SKM-1 treated with dmso at 0.1 percent for 144 hours (cell line): ENCODE results near the gene BNIPL.
A peak's percentile ranks its signal among the peaks of the same experiment; 100 is the strongest.

Source experiments
- DNase-seq: peaks from one replicate; lab custom pipeline; 2025; ENCODE audit not compliant: unreplicated experiment; lab: John Stamatoyannopoulos, UW

The BNIPL gene

DNA sequence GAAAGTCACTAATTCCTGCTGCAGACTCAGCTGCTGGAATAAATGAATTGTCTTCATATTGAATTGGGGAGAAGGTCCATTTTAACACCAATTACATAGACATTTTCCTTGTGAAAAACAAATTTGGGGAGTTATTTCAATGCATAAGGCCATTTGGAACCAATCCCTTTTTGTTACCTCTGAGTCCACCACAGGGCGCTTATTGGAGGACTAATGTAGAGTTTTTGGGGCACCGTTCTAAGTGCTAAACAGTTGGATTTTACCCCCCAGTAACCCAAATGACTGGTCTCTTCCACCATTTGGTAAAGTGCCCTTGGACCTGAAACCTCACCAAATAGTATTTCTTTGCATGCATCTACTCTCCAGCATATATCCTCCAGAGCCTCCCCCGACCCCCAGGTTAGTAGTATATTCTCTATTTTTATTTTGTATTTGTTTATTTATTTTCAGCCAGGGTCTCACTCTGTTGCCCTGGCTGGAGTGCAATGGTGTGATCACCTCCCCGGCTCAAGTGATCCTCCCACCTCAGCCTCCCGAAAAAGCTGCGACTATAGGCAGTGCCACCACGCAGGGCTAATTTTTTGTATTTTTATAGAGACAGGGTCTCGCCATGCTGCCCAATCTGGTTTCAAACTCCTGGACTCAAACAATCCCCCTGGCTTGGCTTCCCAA, 26.6 kb upstream of the BNIPL start:
- DNase-seq, result no peak

DNA sequence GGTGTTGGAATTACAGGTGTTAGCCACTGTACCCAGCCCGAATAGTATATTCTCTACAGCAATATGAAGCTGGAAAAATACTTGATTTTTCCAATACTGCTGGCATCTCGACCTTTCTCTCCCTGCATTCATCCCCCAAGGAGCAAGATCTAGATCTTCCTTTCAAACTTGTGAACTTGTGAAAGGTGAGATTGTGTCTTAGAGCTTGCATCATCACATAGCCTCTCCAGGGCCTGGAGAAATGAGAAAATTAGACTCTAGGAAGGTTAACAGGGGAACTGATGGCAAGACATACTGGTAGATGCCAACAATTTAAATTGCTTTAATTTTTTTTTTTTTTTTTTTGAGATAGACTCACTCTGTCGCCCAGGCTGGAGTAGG, 26.1 kb upstream of the BNIPL start:
- no peak for DNase-seq

DNA sequence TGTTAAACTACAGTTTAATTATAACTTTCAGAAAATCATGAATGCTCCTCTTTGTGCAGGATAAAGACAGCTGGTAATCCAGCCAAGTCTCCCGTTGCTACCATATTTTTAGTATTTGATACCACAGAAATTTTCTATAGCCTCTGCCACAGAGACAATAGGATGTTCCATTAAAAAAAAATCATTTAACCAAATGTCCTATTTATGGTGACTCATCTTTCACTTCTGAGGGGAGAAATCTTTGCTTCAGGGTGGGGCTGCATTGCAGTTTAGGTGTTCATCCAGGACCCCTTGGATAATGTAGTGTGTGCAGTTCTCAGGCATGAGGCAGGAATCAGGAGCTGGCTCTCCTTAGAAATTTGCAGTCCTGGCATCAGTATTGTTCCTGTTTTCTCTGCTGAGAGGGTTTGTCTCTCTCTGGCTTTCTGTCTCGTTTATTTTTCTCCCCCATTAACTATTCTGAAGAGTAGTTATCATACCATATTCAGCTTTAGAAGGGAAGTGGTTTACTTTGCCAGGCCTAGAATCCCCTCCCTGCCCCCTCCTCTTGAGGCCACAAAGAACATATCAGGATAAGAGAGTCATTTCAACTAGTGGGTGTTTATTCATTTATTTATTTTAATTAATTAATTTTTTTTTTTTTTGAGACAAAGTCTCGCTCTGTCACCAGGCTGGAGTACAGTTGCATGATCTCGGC, 25.1 kb upstream of the BNIPL start:
- no peak for DNase-seq

DNA sequence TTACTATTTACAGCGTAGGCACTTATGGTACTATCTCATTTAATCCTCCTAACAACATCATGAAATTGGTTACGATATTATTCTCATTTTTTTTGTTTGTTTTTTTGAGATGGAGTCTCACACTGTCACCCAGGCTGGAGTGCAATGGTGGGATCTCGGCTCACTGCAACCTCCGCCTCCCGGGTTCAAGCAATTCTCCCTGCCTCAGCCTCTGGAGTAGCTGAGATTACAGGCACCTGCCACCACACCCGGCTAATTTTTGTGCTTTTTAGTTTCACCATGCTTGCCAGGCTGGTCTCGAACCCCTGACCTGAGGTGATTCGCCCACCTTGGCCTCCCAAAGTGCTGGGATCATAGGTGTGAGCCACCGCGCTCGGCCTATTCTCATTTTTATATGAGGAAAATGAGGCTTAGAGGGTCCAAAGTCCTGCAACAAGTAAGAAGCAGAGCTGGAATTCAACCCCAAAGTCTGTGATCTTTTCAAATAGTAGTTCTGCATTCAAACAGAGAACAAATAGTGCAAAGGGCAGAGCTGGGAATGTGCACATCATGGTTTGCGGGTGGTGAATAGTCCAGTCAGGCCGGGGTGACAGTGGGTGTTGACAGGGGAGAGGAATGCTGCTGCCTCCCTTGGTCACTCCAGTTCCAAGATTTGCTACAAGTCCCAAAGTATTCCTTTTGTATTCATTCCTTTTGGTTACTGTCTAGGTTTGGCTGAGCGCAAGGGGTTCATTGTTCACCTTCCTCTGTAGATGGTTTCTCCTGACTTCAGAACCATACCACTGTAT, 23.5 kb upstream of the BNIPL start:
- DNase-seq, result no peak

DNA sequence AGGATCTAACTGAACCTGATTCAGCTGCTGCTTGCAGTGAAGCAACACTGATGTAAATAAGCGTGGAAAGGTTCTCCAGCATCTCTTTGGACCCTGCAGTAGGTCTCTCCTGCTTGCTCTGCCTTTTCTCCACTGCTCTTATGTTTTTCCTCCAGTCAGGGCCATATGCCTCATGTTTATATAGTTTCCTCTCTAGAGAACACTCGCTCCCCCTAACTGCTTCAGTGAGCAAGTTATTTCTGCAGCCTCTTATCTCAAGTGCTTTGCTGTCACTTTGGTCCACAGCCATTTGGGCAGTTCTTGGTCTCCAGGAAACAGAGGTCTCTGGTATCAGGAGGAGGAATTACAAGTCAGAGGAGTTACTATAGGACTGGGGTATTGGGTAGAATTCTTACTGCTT, 22.9 kb upstream of the BNIPL start:
- DNase-seq, result no peak

DNA sequence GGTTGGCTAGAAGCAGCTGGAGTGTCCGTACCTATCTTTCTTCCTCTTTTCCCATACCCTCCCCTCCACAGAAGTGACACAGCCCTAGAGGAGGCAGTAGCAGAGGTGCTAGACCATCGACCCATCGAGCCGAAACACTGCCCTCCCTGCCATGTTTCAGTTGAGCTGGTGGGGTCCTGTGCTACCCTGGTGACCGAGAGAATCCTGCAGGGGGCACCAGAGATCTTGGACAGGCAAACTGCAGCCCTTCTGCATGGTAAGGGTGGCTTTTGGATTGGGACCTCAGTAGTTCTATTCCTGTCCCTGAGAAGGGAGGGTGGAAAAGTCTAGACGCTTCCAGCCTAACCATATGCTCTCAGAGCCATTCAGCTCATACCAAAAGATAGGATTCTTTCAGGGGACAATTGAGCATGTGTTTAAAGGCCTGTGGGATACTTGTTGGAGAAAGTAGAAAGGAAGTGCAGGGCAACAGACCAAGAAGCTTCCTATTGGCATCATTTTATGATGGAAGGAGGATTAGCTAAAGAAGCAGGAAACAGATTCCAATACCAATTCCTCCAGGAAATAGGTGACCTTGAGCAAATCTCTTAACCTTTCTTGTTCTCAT, 11.7 kb upstream of the BNIPL start:
- DNase-seq, result peak; percentile 84

DNA sequence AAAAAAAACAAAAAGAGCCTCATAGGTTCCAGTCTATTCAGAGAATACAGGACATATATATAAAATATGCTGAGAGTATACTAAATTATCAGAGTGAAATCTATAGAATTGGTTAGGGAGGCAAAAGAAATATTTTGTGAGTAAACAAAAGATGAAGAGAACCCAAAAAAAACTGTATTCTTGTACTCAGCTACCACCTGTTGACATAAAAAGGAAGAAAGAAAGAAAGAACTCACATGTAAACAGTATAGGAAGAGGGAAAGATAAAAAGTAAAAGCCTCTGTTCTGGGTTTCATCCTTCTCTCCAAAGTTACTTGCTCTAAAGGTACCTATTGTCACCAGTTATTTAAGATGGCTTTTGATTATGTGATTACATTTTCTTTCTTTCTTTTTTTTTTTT, 9.9 kb upstream of the BNIPL start:
- DNase-seq, result no peak

DNA sequence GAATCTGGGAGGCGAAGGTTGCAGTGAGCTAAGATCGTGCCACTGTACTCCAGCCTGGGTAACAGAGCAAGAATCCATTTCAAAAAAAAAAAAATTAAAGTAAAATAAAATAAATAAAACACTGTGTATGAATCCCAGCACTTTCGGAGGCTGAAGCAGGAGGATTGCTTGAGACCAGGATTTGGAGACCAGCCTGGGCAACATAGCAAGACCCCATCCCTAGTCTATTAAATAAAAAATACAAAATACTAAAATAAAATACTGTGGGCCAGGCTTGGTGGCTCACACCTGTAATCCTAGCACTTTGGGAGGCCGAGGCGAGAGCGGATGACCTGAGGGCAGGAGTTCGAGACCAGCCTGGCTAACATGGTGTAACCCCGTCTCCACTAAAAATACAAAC, 4.2 kb upstream of the BNIPL start:
- DNase-seq, result no peak

DNA sequence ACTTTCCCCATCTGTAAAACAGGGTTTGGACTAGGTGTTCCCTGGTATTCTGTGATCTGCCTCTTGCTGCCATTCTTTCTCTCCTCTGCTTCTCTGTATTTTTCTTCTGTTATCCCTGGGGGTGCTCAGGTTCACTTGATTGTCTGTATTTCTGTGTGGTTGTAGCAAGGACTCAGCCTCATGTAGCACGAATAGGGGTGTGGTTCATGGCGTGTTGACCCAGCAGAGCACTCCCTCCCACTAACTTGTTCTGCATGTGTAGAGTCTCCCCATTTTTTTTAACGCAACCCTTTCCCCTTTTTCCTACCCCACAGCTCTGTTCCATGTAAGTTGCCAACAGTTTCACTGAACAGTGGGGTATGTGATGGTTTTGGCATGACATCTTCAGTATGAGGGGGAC, 1.2 kb upstream of the BNIPL start:
- no peak for DNase-seq

DNA sequence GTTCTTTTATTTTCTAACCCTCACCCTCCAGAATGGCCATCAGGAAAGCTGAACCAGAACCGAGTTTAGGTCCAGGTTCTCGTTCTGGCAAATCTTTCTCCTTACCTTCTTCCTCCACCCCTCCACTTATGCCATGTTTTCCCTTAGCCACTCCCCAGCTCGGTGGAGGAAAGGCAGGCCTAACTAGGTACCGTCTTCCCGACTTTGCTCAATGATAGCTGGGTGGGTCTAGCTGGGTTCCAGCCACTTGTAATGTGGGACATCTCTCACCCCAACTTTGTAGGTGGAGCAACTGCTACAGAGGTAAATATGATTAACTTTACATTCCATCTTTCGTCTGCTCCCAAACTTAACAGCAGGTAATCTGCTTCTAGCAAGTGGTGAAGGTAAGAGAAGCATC, 646 bp downstream of the BNIPL start:
- no peak for DNase-seq

DNA sequence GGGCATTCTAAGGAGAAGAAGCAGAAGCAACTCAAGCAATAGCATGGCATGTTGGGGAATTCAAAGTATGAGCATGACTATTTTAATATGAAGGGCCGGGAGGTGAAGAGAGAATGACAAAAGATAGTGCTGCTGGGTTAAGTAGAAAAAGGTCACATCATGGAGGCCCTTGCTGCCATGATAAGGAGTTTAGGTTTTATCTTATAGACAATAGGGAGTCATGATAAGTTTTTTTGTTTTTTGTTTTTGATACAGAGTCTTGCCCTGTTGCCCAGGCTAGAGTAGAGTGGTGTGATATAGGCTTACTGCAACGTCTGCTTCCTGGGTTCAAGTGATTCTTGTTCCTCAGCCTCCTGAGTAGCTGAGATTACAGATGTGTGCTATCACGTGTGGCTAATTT, 3.1 kb downstream of the BNIPL start:
- no peak for DNase-seq

DNA sequence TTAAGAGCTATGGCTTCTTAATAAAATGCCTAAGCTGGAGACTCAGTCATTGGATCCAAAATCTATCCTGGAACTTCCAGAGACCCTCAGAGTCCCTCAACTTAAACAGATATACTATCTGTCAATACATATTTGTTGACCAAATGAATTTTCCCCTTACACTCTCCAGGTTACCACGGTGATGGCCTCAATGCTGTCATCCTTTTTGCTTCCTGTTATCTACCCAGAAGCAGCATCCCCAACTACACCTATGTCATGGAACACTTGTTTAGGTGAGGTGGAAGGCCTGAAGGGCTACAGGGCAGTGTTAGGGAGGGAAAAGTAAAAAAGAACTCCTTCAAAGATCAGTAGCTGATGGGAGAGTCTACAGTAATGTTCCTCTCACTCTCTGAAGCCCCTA, 6.8 kb downstream of the BNIPL start:
- DNase-seq, result no peak

DNA sequence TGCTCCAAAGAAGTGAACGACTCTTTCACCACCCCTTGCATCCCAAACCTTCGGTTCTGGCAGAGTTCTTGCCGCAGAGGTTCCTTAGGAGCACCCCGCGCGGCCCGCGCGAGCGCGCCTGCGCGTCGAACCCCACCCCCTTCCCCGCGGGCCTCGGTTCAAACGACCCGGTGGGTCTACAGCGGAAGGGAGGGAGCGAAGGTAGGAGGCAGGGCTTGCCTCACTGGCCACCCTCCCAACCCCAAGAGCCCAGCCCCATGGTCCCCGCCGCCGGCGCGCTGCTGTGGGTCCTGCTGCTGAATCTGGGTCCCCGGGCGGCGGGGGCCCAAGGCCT, 11.2 kb downstream of the BNIPL start, which contains the start of gene C1orf56:
Gene C1orf56 (plus strand): TSS at position 161 of the 334 bp plus-strand sequence. CDS start 97 bp downstream, at position 258.
- DNase-seq, result peak; percentile 56

DNA sequence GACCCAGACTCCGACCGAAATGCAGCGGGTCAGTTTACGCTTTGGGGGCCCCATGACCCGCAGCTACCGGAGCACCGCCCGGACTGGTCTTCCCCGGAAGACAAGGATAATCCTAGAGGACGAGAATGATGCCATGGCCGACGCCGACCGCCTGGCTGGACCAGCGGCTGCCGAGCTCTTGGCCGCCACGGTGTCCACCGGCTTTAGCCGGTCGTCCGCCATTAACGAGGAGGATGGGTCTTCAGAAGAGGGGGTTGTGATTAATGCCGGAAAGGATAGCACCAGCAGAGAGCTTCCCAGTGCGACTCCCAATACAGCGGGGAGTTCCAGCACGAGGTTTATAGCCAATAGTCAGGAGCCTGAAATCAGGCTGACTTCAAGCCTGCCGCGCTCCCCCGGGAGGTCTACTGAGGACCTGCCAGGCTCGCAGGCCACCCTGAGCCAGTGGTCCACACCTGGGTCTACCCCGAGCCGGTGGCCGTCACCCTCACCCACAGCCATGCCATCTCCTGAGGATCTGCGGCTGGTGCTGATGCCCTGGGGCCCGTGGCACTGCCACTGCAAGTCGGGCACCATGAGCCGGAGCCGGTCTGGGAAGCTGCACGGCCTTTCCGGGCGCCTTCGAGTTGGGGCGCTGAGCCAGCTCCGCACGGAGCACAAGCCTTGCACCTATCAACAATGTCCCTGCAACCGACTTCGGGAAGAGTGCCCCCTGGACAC, 11.7 kb downstream of the BNIPL start:
- peak; percentile 86 for DNase-seq

DNA sequence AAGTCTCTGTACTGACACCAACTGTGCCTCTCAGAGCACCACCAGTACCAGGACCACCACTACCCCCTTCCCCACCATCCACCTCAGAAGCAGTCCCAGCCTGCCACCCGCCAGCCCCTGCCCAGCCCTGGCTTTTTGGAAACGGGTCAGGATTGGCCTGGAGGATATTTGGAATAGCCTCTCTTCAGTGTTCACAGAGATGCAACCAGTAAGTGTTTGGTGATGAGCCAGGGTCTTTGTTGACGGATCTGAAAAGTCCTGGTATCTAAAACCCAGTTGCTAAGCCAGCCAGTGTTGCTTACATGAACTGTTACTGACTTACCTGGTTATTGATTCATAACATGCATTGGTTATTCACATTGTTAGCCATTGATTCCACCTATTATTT, 12.3 kb downstream of the BNIPL start:
- DNase-seq, result no peak

DNA sequence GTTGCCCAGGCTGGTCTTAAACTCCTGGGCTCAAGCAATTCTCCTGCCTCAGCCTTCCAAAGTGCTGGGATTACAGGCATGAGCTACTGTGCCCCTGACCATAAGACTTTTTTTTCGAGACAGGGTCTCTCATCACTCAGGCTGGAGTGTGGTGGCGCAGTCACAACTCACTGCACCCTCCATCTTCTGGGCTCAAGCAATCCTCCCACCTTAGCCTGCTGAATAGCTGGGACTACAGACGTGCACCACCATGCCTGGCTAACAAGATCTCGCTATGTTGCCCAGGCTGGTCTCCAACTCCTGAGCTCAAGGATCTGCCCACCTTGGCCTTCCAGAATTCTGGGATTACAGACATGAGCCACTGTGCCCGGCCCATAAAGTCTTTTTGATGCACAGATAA, 13.1 kb downstream of the BNIPL start:
- no peak for DNase-seq

DNA sequence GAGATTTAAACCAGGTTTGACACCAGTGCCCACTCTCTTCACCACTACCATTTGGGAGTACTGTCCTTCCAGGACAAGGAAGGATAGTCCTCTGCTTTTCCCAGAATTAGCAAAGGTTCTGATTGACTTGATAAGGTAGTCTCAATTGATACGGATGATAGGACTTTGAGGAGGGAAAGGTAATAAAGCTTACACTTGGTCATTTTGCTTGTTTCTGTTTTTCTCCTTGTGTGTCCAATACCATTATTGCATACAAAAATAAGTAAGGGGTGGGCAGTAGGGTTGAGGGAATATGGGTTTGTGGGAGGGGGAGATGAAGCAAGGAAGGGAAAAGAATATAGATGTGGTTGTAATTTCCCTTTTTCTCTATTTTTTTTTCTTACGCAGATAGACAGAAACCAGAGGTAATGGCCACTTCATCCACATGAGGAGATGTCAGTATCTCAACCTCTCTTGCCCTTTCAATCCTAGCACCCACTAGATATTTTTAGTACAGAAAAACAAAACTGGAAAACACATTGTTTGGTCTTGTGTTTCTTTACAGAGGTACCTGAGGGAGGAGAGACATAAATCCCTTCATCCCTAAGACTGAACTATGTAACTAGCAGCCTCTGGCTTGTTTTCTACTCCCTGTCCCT, 13.8 kb downstream of the BNIPL start:
- no peak for DNase-seq

DNA sequence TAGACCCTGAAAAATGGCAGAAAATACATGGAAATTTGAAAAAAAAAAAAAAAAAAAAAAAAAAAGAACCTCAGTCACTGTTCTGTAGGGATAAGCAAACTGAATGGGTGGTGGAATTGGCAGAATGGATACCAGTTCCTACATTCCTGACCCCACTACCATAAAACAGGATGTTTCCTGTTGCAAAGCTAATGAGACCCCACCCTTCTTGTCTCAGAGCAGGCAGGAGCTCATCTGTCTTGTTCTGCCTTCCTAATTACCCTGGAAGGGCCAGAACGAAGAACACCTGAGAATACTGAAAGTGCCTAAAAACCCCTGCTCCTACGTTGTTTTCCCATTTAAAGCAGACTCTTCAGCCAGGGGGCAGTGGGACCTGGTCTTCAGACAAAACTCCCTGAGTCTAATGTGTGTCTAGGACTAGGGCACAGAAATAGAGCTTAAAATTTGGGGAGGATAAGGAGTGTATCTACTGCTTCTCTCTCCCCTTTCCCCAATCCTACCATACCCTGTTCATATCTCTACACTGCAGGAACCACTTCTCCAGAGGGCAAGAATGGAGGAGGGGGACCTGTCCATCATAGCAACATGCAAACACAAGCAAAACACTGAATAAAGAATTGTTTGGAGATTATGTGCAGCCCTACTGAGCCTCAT, 15.1 kb downstream of the BNIPL start:
- DNase-seq, result no peak

DNA sequence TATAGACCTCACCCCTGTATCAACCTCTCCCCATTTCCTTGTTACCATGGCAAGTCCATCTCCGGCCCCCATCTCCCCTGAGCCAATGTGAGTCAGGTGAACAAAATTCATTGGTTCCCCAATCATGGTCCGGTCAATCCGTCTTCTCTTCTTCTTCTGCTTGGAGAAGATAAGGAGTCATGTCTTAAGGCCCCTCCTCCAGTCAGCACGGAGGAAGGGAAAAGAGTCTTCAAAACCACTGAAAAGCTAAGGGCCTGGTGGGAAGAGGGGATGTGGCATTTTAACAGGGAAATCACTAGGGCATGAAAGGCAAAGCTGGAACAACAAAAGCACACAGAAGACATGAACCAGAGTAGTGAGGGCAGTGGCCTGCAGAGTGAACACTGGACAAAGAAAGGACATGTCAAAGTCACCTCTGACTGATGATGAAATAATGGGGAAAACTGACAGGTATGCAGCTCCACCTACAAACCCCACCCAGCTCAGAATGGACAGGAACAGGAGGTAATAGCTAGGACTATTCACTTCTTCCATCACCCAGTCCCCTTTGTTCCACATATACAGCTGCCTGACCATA, 18.7 kb downstream of the BNIPL start:
- no peak for DNase-seq

DNA sequence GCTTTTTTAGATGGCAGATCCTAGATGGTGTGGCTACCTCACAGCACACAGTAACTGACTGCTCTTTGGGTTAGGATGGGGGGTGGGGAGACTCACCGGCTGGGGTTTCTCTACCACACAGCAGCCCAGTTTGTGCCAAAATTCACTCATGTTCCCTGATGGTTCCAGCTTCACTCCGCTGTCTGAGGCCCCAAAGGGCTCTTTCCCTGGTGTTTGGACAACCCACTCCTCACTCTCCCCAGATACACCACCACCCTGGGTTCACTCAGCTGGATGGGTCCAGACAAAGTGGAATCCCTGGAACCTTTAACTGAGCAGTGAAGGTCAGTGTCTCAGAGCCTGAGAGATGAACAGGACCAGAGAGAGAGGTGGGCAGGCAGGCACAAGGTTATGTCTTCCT, 19.2 kb downstream of the BNIPL start:
- no peak for DNase-seq
